ENCODE data around the gene VEPH1.

The VEPH1 gene

GRCh38 chr3:157387708-157388435 lies 115.3 kb downstream of the VEPH1 start:
- no peaks in the 10 kb centered on the region for H3K4me1 Mint-ChIP-seq
- H3K36me3 Mint-ChIP-seq (ENCODE audit: low read depth), result no peaks in the 10 kb centered on the region
- no peaks in the 10 kb centered on the region for H3K27me3 Mint-ChIP-seq (ENCODE audit: low read depth, poor library complexity)
- no peak overlapping the region for H3K27ac Mint-ChIP-seq
- TF ChIP-seq, protein P1, sequence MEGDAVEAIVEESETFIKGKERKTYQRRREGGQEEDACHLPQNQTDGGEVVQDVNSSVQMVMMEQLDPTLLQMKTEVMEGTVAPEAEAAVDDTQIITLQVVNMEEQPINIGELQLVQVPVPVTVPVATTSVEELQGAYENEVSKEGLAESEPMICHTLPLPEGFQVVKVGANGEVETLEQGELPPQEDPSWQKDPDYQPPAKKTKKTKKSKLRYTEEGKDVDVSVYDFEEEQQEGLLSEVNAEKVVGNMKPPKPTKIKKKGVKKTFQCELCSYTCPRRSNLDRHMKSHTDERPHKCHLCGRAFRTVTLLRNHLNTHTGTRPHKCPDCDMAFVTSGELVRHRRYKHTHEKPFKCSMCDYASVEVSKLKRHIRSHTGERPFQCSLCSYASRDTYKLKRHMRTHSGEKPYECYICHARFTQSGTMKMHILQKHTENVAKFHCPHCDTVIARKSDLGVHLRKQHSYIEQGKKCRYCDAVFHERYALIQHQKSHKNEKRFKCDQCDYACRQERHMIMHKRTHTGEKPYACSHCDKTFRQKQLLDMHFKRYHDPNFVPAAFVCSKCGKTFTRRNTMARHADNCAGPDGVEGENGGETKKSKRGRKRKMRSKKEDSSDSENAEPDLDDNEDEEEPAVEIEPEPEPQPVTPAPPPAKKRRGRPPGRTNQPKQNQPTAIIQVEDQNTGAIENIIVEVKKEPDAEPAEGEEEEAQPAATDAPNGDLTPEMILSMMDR (IDR thresholded peaks at IDR 0.05), result no peak
- H3K4me3 Mint-ChIP-seq, result no peak overlapping the region
- peaks cover 9% of the 10 kb centered on the region for H3K9me3 Mint-ChIP-seq
- DNase-seq, result no peak

GRCh38 chr3:157384491-157384890 lies 118.7 kb downstream of the VEPH1 start:
- TF ChIP-seq, protein P1 (IDR thresholded peaks at IDR 0.05), result no peak
- no peak overlapping the region for H3K27ac Mint-ChIP-seq
- H3K4me1 Mint-ChIP-seq, result peaks cover 8% of the 10 kb centered on the region

DNA sequence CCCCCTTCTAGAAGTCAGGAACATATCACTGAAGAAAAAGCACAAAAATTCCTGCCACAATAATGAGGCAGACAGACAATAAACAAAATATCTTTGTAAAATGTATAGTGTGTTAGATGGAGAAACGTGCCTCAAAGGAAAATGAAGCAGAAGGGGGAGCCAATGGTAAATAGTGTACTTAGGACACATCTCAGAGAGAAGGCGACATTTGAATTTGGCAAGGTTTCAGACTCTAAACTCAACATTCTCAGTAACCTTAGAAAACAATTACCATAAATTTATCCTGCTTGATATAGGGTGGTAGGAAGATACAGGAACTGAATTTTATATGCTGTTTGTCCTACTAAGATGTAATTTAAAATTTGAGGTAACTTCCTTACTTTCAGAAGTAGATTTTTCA lies 119.2 kb downstream of the VEPH1 start:
- TF ChIP-seq, protein P1 (IDR thresholded peaks at IDR 0.05), result no peak
- H3K36me3 Mint-ChIP-seq (ENCODE audit: low read depth), result no peaks in the 10 kb centered on the region
- no peak overlapping the region for H3K4me3 Mint-ChIP-seq
- H3K4me1 Mint-ChIP-seq, result peaks cover 8% of the 10 kb centered on the region
- H3K9me3 Mint-ChIP-seq, result no peaks in the 10 kb centered on the region
- H3K27me3 Mint-ChIP-seq (ENCODE audit: low read depth, poor library complexity), result peaks cover 3% of the 10 kb centered on the region
- H3K27ac Mint-ChIP-seq, result no peak overlapping the region
- no peak for DNase-seq

More at GRCh38 chr3:157384491-157384890, 118.7 kb downstream of the VEPH1 start:
- DNase-seq, result no peak
- H3K4me3 Mint-ChIP-seq, result no peak overlapping the region
- peaks cover 3% of the 10 kb centered on the region for H3K27me3 Mint-ChIP-seq (ENCODE audit: low read depth, poor library complexity)
- H3K36me3 Mint-ChIP-seq (ENCODE audit: low read depth), result no peaks in the 10 kb centered on the region
- H3K9me3 Mint-ChIP-seq, result no peaks in the 10 kb centered on the region

GRCh38 chr3:157381606-157382005 lies 121.6 kb downstream of the VEPH1 start:
- TF ChIP-seq, protein P1 (IDR thresholded peaks at IDR 0.05), result no peak
- peaks cover 3% of the 10 kb centered on the region for H3K27me3 Mint-ChIP-seq (ENCODE audit: low read depth, poor library complexity)
- DNase-seq, result no peak
- no peak overlapping the region for H3K4me3 Mint-ChIP-seq
- H3K9me3 Mint-ChIP-seq, result no peaks in the 10 kb centered on the region
- H3K27ac Mint-ChIP-seq, result no peak overlapping the region
- no peaks in the 10 kb centered on the region for H3K36me3 Mint-ChIP-seq (ENCODE audit: low read depth)
- H3K4me1 Mint-ChIP-seq, result peaks cover 8% of the 10 kb centered on the region

DNA sequence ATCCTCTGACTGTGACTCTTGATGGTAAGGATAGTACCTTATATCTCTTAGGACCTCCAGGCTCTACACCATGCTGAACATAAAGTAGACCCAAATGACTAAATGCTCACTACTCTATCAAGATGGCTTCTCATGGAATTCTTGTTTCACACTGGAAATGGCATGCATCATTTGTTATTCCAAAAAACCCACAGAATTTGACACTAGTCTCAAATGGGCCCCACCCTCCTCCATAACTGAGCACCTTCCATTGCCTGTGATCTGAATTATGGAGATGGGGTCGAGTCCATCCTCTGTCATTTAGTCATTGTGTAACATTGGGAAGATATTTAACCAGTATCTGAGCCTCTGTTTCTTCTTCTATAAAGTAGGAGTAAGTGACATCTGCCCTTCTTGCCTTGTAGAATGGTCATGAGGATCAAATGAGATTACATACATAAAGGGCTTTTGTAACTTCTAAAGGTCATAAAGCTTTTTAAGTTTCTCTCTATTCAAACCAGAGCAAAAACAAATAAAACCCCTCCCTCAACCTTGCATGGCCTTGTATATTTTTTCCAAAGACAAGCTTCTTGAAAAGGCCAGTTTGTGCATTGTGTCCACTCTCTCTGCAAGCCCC lies 123.6 kb downstream of the VEPH1 start:
- Mint-ChIP-seq H3K27me3 (ENCODE audit: low read depth, poor library complexity) (peaks cover 3% of the 10 kb centered on the region), H3K4me3 (no peak overlapping the region), H3K36me3 (ENCODE audit: low read depth) (no peaks in the 10 kb centered on the region), H3K4me1 (peaks cover 8% of the 10 kb centered on the region), H3K9me3 (no peaks in the 10 kb centered on the region), H3K27ac (no peak overlapping the region)
- no peak for DNase-seq
- TF ChIP-seq, protein P1 (IDR thresholded peaks at IDR 0.05), result no peak
